Panc1 (cell line): Measurements from ENCODE around the gene FAM228B. TPM values are rescaled to one million over a fixed set of nuclear protein-coding genes. Genes with fewer than 3 reads are reported as not detected.
A peak's percentile ranks its signal among the peaks of the same experiment; 100 is the strongest.

Source experiments
- ATAC-seq: fragments of 200-7000 bp; cut with Tn5 transposase; 2 replicates; pipeline ENCODE4 v1.9.1; 2020; ENCODE audit warnings: mild to moderate bottlenecking, moderate library complexity
- BruUV-seq: library from RNA; stranded (reverse); fragments of 400-500 nt; replicated peaks from 2 replicates; lab custom pipeline; 2021; lab: Mats Ljungman, UMichigan
- CTCF ChIA-PET: fragments of 300-600 bp; sonication (Branson Sonifier 250); formaldehyde crosslinking; loops from one replicate; lab custom pipeline; 2022; ENCODE audit warnings: antibody characterized with exemption; lab: Charles Lee
- POLR2A ChIA-PET: fragments of 300-600 bp; sonication (Branson Sonifier 250); formaldehyde crosslinking; loops from one replicate; lab custom pipeline; 2022; ENCODE audit warnings: antibody characterized with exemption; lab: Charles Lee
- DNase-seq: peaks from one replicate; pipeline ENCODE4 v3.0.0-alpha.2; 2010; ENCODE audit warnings: low read depth, low spot score
- H3K27ac ChIP-seq: 2 replicates; pipeline ENCODE4 v1.5.1; 2011; ENCODE audit warnings: mild to moderate bottlenecking, low read length, inconsistent platforms
- H3K27me3 ChIP-seq: fragments of 200-500 bp; sonication (Bioruptor generic); 2 replicates; pipeline ENCODE4 v1.6.0; 2014; ENCODE audit warnings: low read length, inconsistent platforms; ENCODE audit not compliant: control insufficient read depth, insufficient read depth
- H3K36me3 ChIP-seq: fragments of 200-500 bp; sonication (Bioruptor generic); 2 replicates; pipeline ENCODE4 v1.5.1; 2014; ENCODE audit warnings: inconsistent platforms, mild to moderate bottlenecking, low read length, moderate library complexity; ENCODE audit not compliant: control insufficient read depth, insufficient read depth
- H3K4me1 ChIP-seq: 2 replicates; pipeline ENCODE4 v1.5.1; 2011; ENCODE audit warnings: inconsistent platforms, mild to moderate bottlenecking, low read length, moderate library complexity; ENCODE audit not compliant: control insufficient read depth, insufficient read depth
- H3K4me3 ChIP-seq, 2 experiments: 2 replicates each; pipeline ENCODE4 v1.5.1; 2011 to 2012; ENCODE audit warnings: low read depth in 2 of 2, low read length in 2 of 2, mild to moderate bottlenecking in 2 of 2, inconsistent platforms in 1 of 2, moderate library complexity in 1 of 2
- H3K9me3 ChIP-seq: fragments of 200-500 bp; sonication (Bioruptor generic); 2 replicates; pipeline ENCODE4 v1.5.1; 2014; ENCODE audit warnings: low read depth, mild to moderate bottlenecking, inconsistent platforms, low read length, moderate library complexity; ENCODE audit not compliant: control insufficient read depth, insufficient read depth
- CTCF ChIP-seq: fragments of 450-650 bp; IDR thresholded peaks from 2 replicates; pipeline ENCODE4 v1.5.1; 2017; ENCODE audit warnings: mild to moderate bottlenecking
- POLR2AphosphoS5 ChIP-seq: IDR thresholded peaks from 2 replicates; pipeline ENCODE4 v1.6.1; 2012; ENCODE audit warnings: mild to moderate bottlenecking, low read depth, low read length, moderate library complexity
- REST ChIP-seq, 2 experiments: IDR thresholded peaks; 2 replicates each; pipeline ENCODE4 v1.6.1; 2011 to 2012; ENCODE audit warnings: low read depth in 2 of 2, control low read depth in 1 of 2, low read length in 1 of 2, mild to moderate bottlenecking in 1 of 2, moderate library complexity in 1 of 2; ENCODE audit not compliant: insufficient read depth in 1 of 2
- SIN3A ChIP-seq: IDR thresholded peaks from 2 replicates; pipeline ENCODE4 v1.6.1; 2012; ENCODE audit warnings: low read depth, mild to moderate bottlenecking, low read length, moderate library complexity, borderline replicate concordance; ENCODE audit not compliant: insufficient read depth
- TCF7L2 ChIP-seq: IDR thresholded peaks from 2 replicates; pipeline ENCODE4 v1.6.1; 2011; ENCODE audit warnings: mild to moderate bottlenecking, low read depth, low read length, inconsistent platforms
- in situ Hi-C: cut with HindIII; loops from 2 replicates; pipeline ENCODE4 v1.10.0; 2016; ENCODE audit warnings: low sequenced_read_pairs, low pct_unique_long_range_greater_than_20kb
- intact Hi-C: fragments of 100-400 bp; cut with micrococcal nuclease; formaldehyde crosslinking; loops from one replicate; pipeline ENCODE4 v1.10.0; 2022; ENCODE audit not compliant: unreplicated experiment
- total RNA-seq: library from RNA; stranded (reverse); gene quantifications from one replicate; pipeline ENCODE4 v1.2.1, GENCODE V29; 2021; ENCODE audit not compliant: unreplicated experiment

The FAM228B gene
- total RNA-seq, 1 experiment from 2014 or later = 23.0 TPM

GRCh38 chr2:24182507-24182906 lies 59.2 kb downstream of the FAM228B start:
- no peak for TF ChIP-seq TCF7L2
- TF ChIP-seq CTCF = no peak
- DNase-seq = no peak
- intact Hi-C loops (no loop called here), in situ Hi-C loops (no loop called here)
- ChIA-PET POLR2A (no interaction called here), CTCF (no interaction called here)
- BruUV-seq = no TSS peak
- Histone ChIP-seq H3K9me3 (no peaks in the 10 kb centered on the region), H3K27me3 (no peaks in the 10 kb centered on the region), H3K4me3 (no peak overlapping the region), H3K27ac (no peak overlapping the region), H3K36me3 (no peaks in the 10 kb centered on the region), H3K4me1 (no peaks in the 10 kb centered on the region)
- ATAC-seq = peak; percentile 52; the same call in 1 of the 2 replicates

- TF ChIP-seq TCF7L2 (no peak), POLR2AphosphoS5 (no peak), CTCF (no peak), SIN3A (no peak), REST (IDR thresholded peaks at IDR 0.05; ENCODE audit: insufficient read depth in 1 of 2, low read depth in 2 of 2, low read length in 1 of 2) (no peak)
Observed at GRCh38 chr2:24183366-24184069, 60.2 kb downstream of the FAM228B start.

More at GRCh38 chr2:24183366-24184069, 60.2 kb downstream of the FAM228B start:
- DNase-seq (no peak), ATAC-seq (no peak)
- no peaks in the 10 kb centered on the region for H3K27me3 ChIP-seq
- no TSS peak for BruUV-seq
- H3K4me1 ChIP-seq = no peaks in the 10 kb centered on the region
- in situ Hi-C loops = no loop called here
- ChIA-PET CTCF (interaction anchor here (0.6 kb wide), 1 partner anchor 27 kb away, joined by 8 read pairs; no protein-coding TSS in a partner anchor), POLR2A (no interaction called here)
- intact Hi-C loops = no loop called here
- no peak overlapping the region for H3K27ac ChIP-seq
- H3K36me3 ChIP-seq = no peaks in the 10 kb centered on the region
- no peaks in the 10 kb centered on the region for H3K9me3 ChIP-seq
- no peak overlapping the region for H3K4me3 ChIP-seq
